Transverse colon (tissue), 4 donors: ENCODE data around the gene CATSPER3. TPM values are rescaled to one million over a fixed set of nuclear protein-coding genes. Genes with fewer than 3 reads are reported as not detected.
"Not testable (repeated sequence)": the region's sequence is repeated elsewhere in the genome, so short reads cannot be mapped to it uniquely, and the experiment has no call there.

ENCODE experiments used
- DNase-seq: peaks from one replicate; pipeline ENCODE4 v3.0.0-alpha.2; 2019
- H3K27ac ChIP-seq, 4 donors: fragments of 200-600 bp; sonication (generic); 2 replicates each; pipeline ENCODE4 v1.5.1; 2016 to 2018; ENCODE audit warnings: inconsistent platforms in 4 of 4
- H3K27me3 ChIP-seq: fragments of 200-600 bp; sonication (generic); 2 replicates; pipeline ENCODE4 v1.5.1; 2017; ENCODE audit warnings: inconsistent platforms
- H3K36me3 ChIP-seq, 4 donors: fragments of 200-600 bp; sonication (generic); 2 replicates each; pipeline ENCODE4 v1.5.1; 2017 to 2019; ENCODE audit warnings: inconsistent platforms in 4 of 4
- H3K4me1 ChIP-seq, 4 donors: fragments of 200-600 bp; sonication (generic); 2 replicates each; pipeline ENCODE4 v1.5.1; 2017 to 2020; ENCODE audit warnings: inconsistent platforms in 4 of 4
- H3K4me3 ChIP-seq, 4 donors: fragments of 200-600 bp; sonication (generic); 1 replicate in 1 of 4; 2 replicates in 3 of 4; pipeline versions ENCODE4 v1.5.1 to v1.6.1; 2017 to 2019; ENCODE audit warnings: inconsistent platforms in 4 of 4
- H3K9me3 ChIP-seq, 2 donors: fragments of 200-600 bp; sonication (generic); 2 replicates each; pipeline ENCODE4 v1.5.1; 2017 to 2019; ENCODE audit warnings: inconsistent platforms in 2 of 2
- CTCF ChIP-seq, 5 experiments: fragments of 200-600 bp in 3 of 5; fragments of 450-650 bp in 2 of 5; sonication (generic) in 3 of 5; IDR thresholded peaks; 1 replicate in 2 of 5; 2 replicates in 3 of 5; pipeline ENCODE4 v1.5.1; 2016 to 2017; ENCODE audit warnings: antibody characterized with exemption in 5 of 5, inconsistent platforms in 3 of 5, mild to moderate bottlenecking in 2 of 5, moderate library complexity in 1 of 5
- EP300 ChIP-seq: sonication (generic); formaldehyde crosslinking; IDR thresholded peaks from one replicate; pipeline ENCODE4 v1.6.1; 2017; ENCODE audit warnings: antibody characterized with exemption, low read depth
- POLR2A ChIP-seq: fragments of 450-650 bp; IDR thresholded peaks from one replicate; pipeline ENCODE4 v1.6.1; 2016; ENCODE audit warnings: antibody characterized with exemption, mild to moderate bottlenecking, moderate library complexity
- POLR2AphosphoS5 ChIP-seq, 3 donors: sonication (generic); formaldehyde crosslinking; IDR thresholded peaks; one replicate each; pipeline ENCODE4 v1.6.1; 2016; ENCODE audit warnings: antibody characterized with exemption in 3 of 3
- WGBS, 2 donors: methylation state at CpG; one replicate each; pipeline ENCODE4 v1.1.5; 2018; ENCODE audit warnings: low coverage in 1 of 2; 5-methylcytosine and 5-hydroxymethylcytosine counted together
- in situ Hi-C, 4 donors: fragments of 200-750 bp; cut with MboI; loops; one replicate each; pipeline versions ENCODE4 v1.15.0 to v1.15.1; 2017; ENCODE audit warnings: low sequenced_read_pairs in 3 of 4, low pct_ligation_motif_present in 1 of 4, low pct_unique_long_range_greater_than_20kb in 1 of 4
- intact Hi-C: fragments of 100-400 bp; cut with DNase I; formaldehyde crosslinking; loops from one replicate; pipeline ENCODE4 v1.15.1; 2023; ENCODE audit warnings: low total_unique reads
- total RNA-seq, 4 donors: library from RNA; depleted of rRNA; stranded (reverse); fragments of >200 nt; gene quantifications; one replicate each; pipeline ENCODE4 v1.1.0, GENCODE V29; 2016

Gene CATSPER3
- total RNA-seq, 4 donors from 2014 or later, result 0.32 to 4.1 (median 1.1) TPM; not detected in 1

GRCh38 chr5:134982230-134982629 lies 14.5 kb downstream of the CATSPER3 start:
- in situ Hi-C loops, result no loop called here
- no peak overlapping the region for H3K4me3 ChIP-seq
- intact Hi-C loops, result no loop called here
- TF ChIP-seq CTCF (IDR thresholded peaks at IDR 0.05) (no peak), POLR2AphosphoS5 (IDR thresholded peaks at IDR 0.05) (no peak), POLR2A (no peak), EP300 (no peak)
- H3K27ac ChIP-seq, result no peak overlapping the region
- H3K27me3 ChIP-seq, result no peaks in the 10 kb centered on the region
- peaks cover 22 to 26% of the 10 kb centered on the region in 2 donors for H3K9me3 ChIP-seq
- 97 to 100% methylated on average over 1 of the region's 1 CpG for WGBS, 2 donors
- no peaks in the 10 kb centered on the region for H3K4me1 ChIP-seq
- H3K36me3 ChIP-seq, result no peaks in the 10 kb centered on the region
- no peak for DNase-seq

- no peak overlapping the region for H3K27ac ChIP-seq
- H3K4me1 ChIP-seq, result no peaks in the 10 kb centered on the region
- intact Hi-C loops (no loop called here), in situ Hi-C loops (no loop called here)
- H3K4me3 ChIP-seq, result no peak overlapping the region
- TF ChIP-seq CTCF (IDR thresholded peaks at IDR 0.05), result no peak
- no peak for TF ChIP-seq EP300
- TF ChIP-seq POLR2A, result no peak
- no peak for TF ChIP-seq POLR2AphosphoS5 (IDR thresholded peaks at IDR 0.05)
- H3K9me3 ChIP-seq, result no peaks in the 10 kb centered on the region
- H3K36me3 ChIP-seq, result no peaks in the 10 kb centered on the region
- no peak for DNase-seq
- no peaks in the 10 kb centered on the region for H3K27me3 ChIP-seq
- WGBS, 2 donors, result 76 to 80% methylated on average over 3 of the region's 3 CpGs
Measured at GRCh38 chr5:134989266-134989830, 21.6 kb downstream of the CATSPER3 start.

- in situ Hi-C loops, DNase-seq, H3K36me3 ChIP-seq, H3K4me1 ChIP-seq, H3K27me3 ChIP-seq, H3K27ac ChIP-seq, H3K9me3 ChIP-seq, intact Hi-C loops, H3K4me3 ChIP-seq: not testable (repeated sequence)
- WGBS, 2 donors, result 86 to 89% methylated on average over 4 to 5 of the region's 5 CpGs
Measured at GRCh38 chr5:134990183-134990582, 22.5 kb downstream of the CATSPER3 start.

GRCh38 chr5:134992148-134992547 lies 24.4 kb downstream of the CATSPER3 start:
- 93 to 100% methylated on average over 5 of the region's 5 CpGs for WGBS, 2 donors
- intact Hi-C loops, result no loop called here
- DNase-seq, result no peak
- in situ Hi-C loops, result no loop called here
- TF ChIP-seq POLR2AphosphoS5 (IDR thresholded peaks at IDR 0.05) (no peak), POLR2A (no peak), CTCF (IDR thresholded peaks at IDR 0.05) (no peak), EP300 (no peak)
- H3K36me3 ChIP-seq, result no peaks in the 10 kb centered on the region
- no peak overlapping the region for H3K4me3 ChIP-seq
- H3K27ac ChIP-seq, result no peak overlapping the region
- no peaks in the 10 kb centered on the region for H3K4me1 ChIP-seq
- no peaks in the 10 kb centered on the region for H3K9me3 ChIP-seq
- H3K27me3 ChIP-seq, result no peaks in the 10 kb centered on the region

- DNase-seq, result no peak
- TF ChIP-seq CTCF (IDR thresholded peaks at IDR 0.05) (no peak), POLR2A (no peak), POLR2AphosphoS5 (IDR thresholded peaks at IDR 0.05) (no peak), EP300 (no peak)
- no peak overlapping the region for H3K4me3 ChIP-seq
- intact Hi-C loops, result no loop called here
- in situ Hi-C loops, result no loop called here
- H3K4me1 ChIP-seq, result no peaks in the 10 kb centered on the region
- no peaks in the 10 kb centered on the region for H3K27me3 ChIP-seq
- no peaks in the 10 kb centered on the region for H3K36me3 ChIP-seq
- H3K27ac ChIP-seq, result no peak overlapping the region
- H3K9me3 ChIP-seq, result no peaks in the 10 kb centered on the region
- 99 to 100% methylated on average over 2 of the region's 2 CpGs for WGBS, 2 donors
Measured at GRCh38 chr5:134993161-134993560, 25.5 kb downstream of the CATSPER3 start.
